GM12801 (cell line): ENCODE data around the gene CMTR1.

Experiments used
- TF ChIP-seq, protein P1 (sequence below): IDR thresholded peaks from one replicate; pipeline ENCODE4 v1.5.1; 2011; ENCODE audit warnings: control low read depth; ENCODE audit not compliant: insufficient read length; ENCODE audit errors: extremely low read depth

The CMTR1 gene

DNA sequence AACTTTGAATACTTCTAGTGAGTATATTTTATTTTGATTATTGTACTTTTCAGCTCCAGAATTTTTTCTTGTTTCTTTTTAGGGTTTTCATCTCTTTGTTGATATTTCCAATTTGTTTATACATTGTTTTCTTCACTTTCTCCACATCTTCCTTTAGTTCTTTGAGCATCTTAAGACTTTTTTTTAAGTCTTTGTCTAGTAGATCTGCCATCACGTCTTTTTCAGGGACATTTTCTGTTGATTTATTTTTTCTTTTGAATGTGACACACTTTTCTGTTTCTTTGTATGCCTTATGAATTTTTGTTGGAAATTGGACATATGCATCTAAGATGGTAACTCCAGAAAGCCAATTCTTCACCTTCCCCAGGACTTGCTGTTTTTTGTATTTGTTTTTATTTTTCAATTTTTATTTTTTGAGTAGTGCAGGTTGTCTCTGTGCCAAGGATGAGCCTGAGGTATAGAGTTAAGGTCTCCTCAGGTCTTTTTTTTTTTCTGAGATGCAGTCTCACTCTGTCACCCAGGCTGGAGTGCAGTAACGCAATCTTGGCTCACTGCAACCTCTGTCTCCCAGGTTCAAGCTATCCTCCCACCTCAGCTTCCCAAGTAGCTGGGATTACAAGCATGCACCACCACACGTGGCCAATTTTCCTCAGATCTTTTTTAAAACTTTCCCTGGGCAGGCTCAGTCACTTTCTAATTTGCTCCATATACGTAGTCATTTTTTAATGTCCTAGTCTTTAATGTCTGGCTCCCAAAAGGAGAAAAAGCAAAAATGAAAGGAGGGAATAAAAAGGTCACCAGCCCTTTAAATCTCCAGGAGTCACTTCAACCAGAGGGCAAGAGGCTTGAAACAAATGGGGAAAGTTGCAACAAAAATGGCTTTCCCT, 6.7 kb upstream of the CMTR1 start:
- TF ChIP-seq, protein P1, sequence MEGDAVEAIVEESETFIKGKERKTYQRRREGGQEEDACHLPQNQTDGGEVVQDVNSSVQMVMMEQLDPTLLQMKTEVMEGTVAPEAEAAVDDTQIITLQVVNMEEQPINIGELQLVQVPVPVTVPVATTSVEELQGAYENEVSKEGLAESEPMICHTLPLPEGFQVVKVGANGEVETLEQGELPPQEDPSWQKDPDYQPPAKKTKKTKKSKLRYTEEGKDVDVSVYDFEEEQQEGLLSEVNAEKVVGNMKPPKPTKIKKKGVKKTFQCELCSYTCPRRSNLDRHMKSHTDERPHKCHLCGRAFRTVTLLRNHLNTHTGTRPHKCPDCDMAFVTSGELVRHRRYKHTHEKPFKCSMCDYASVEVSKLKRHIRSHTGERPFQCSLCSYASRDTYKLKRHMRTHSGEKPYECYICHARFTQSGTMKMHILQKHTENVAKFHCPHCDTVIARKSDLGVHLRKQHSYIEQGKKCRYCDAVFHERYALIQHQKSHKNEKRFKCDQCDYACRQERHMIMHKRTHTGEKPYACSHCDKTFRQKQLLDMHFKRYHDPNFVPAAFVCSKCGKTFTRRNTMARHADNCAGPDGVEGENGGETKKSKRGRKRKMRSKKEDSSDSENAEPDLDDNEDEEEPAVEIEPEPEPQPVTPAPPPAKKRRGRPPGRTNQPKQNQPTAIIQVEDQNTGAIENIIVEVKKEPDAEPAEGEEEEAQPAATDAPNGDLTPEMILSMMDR, result no peak

- TF ChIP-seq, protein P1, result no peak
These were observed 6.0 kb upstream of the CMTR1 start for GRCh38 chr6:37426945-37427510.

DNA sequence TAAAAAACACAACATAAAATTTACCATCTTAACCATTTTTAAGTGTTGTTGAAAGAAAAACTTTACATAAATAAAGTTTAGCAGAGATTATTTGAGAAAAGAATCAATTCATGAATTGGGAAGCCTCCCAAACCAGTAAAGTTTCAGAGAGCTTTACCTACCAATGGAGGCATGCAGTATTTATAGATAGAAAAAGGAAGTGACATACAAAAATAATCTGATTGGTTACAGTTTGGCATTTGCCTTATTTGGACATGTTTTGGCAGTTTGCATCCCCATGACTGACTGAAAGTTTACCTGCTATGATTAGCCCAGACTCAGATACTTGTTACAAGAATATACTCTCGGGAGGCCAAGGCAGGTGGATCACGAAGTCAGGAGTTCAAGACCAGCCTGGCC, 3.7 kb upstream of the CMTR1 start:
- TF ChIP-seq, protein P1, result no peak

- TF ChIP-seq, protein P1, result no peak
These were observed 468 bp upstream of the CMTR1 start for GRCh38 chr6:37432590-37432915.

DNA sequence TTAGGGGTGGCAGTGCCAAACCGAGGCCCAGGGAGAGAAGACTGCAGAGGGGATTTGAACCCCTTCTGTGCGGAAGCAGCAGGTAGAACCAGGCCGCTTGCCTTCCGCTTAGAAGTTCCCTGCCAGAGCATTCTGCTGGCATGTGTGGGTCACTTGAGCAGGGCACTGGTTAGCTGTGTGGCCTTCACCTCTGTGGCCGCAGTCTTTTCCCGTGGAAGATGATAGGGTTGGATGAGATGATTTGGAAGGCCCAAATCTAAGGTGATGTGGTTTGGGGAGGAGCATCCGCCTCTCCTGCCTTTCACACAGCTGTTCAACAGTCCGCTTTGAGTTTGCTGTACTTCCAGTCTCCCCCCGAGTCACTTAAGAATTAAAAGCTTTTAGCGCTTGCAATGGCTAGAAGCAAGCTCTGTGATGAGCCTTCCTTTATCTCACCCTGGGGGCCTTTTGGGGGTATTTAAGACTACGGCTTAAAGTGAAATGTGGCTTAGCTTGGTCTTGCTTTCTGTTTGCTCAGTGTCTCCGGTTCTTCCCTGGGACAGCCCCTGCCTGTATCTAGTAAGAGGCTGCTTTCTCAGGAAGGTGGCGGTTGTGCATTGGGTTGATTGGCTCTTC, 743 bp downstream of the CMTR1 start:
- TF ChIP-seq, protein P1, result no peak

GRCh38 chr6:37435373-37435772, 2.4 kb downstream of the CMTR1 start:
- TF ChIP-seq, protein P1, result no peak

- TF ChIP-seq, protein P1, result no peak
These were observed 2.8 kb downstream of the CMTR1 start for GRCh38 chr6:37435816-37436215.
